GM12801 (cell line): Measurements from ENCODE around the gene MLANA.

Experiments used
- CTCF ChIP-seq: IDR thresholded peaks from one replicate; pipeline ENCODE4 v1.5.1; 2011; ENCODE audit warnings: control low read depth; ENCODE audit not compliant: insufficient read length; ENCODE audit errors: extremely low read depth

MLANA gene

GRCh38 chr9:5895782-5896181 is 5.1 kb downstream of the MLANA start:
- TF ChIP-seq CTCF, result no peak

GRCh38 chr9:5896863-5897262 is 6.2 kb downstream of the MLANA start:
- no peak for TF ChIP-seq CTCF

- TF ChIP-seq CTCF, result no peak
These were observed 7.2 kb downstream of the MLANA start for GRCh38 chr9:5897851-5898250.

- no peak for TF ChIP-seq CTCF
These were observed 8.6 kb downstream of the MLANA start for GRCh38 chr9:5899292-5899691.

GRCh38 chr9:5900622-5901021 is 9.9 kb downstream of the MLANA start:
- no peak for TF ChIP-seq CTCF

GRCh38 chr9:5902377-5902776 is 11.7 kb downstream of the MLANA start:
- no peak for TF ChIP-seq CTCF

- TF ChIP-seq CTCF, result no peak
These were observed 18.2 kb downstream of the MLANA start for GRCh38 chr9:5908918-5909317.

- TF ChIP-seq CTCF, result no peak
These were observed 19.3 kb downstream of the MLANA start for GRCh38 chr9:5909976-5910375.
